ENCODE data around the gene AGXT.
A peak's percentile ranks its signal among the peaks of the same experiment; 100 is the strongest.

Gene AGXT

DNA sequence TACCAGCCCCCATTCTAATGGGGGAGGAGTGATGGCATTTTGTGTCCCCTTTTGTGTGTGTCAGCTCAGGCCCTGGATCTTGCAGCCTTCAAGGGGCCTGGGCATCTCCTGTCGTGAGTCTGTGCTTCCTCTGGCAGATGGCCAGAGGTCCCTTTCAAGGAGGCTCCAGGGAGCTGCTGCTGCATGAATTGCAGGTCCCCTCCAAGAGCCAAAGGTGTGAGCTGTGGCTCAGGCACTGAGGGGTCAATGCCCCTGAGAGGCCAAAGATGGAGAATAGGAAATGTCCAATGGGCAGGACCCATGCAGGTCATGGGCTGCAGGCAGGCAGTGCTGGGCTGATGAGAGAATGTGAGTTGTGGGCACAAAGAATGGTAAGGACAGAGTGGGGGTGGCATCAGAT, 16.9 kb downstream of the AGXT start:
- no peak for DNase-seq (ENCODE audit: low read depth in 2 of 2)

DNA sequence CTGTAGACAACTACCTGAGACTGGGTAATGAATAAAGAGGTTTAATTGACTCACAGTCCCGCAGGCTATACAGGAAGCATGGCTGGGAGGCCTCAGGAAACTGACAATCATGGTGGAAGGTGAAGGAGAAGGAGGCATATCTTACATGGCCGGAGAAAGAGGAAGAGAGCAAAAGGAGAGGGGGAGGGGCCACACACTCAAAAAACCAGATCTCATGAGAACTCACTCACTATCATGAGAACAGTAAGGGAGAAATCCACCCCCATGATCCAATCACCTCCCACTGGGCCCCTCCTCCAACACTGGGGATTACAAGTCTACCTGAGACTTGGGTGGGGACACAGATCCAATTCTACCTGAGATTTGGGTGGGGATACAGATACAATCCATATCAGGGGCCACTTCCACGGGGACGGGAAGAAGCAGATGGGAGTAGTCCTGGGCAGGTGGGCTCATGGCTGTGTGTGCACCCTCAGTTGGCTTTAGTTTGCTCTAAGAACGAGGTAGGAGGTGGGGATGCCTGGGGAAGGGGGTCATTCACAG, 17.5 kb downstream of the AGXT start:
- no peak for DNase-seq (ENCODE audit: low read depth in 2 of 2)

DNA sequence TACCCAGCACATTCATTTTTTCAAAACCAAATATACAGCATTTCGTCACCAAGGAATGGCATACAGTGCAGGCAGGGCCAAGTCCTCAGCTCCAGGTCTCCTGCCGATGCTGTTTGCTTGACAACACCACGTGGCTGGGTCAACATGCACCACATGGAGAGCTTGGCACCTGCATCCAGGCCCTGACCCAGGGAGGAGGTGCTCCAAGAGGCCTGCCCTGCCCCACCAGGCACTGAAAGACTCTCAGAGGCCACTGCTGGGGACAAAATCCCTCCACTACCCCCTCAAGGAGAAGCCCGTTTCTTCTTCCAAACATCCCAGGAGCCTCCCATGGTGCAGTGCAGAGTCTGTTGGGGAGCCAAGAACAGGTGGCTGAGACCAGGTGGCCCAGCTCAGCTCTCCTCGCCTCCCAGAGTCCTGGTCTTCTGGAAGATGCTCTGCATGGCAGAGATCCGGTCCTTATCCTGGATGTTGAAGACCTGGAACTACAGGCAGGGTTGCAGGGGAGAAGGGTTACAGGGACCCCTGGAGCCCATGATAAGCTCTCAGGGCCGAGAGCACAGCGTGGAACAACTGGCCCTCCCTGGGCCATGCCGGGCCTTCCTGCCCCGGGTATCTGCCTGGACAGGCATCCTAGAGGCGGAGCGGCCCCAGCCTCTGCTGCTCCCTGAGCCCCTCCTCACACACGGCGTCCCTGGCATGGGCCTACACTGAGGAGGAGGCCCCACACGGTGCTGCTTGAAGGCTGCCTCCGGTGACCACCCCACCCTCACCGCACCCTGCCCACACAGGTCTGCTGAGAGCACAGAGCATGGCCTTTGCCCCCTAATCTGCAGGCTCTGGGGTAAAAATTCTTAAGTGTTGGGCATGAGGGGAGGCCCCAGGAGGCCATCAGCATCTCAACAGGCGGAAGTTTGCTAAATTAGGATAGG, 18.3 kb downstream of the AGXT start:
- DNase-seq (ENCODE audit: low read depth in 2 of 2) = no peak

DNA sequence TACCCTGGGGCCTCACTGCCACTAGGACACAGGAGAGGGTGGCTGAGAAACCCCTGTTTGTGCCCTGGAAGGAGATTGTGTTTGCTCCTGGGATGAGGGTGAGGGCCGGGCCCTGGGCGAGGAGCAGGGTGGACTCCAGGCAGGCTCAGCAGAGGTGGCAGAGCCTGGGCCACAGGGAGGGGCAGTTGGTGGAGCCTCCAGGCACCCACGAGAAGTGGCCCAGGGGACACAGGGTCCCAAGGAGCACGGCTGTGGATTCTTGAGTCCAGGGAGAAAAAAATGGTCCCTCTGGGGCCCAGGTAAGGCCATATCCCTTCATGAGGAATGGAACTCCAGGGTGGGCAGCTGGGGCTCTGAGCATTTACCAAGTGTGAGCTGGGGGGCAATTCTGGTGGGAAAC, 19.0 kb downstream of the AGXT start:
- no peak for DNase-seq (ENCODE audit: low read depth in 2 of 2)

DNA sequence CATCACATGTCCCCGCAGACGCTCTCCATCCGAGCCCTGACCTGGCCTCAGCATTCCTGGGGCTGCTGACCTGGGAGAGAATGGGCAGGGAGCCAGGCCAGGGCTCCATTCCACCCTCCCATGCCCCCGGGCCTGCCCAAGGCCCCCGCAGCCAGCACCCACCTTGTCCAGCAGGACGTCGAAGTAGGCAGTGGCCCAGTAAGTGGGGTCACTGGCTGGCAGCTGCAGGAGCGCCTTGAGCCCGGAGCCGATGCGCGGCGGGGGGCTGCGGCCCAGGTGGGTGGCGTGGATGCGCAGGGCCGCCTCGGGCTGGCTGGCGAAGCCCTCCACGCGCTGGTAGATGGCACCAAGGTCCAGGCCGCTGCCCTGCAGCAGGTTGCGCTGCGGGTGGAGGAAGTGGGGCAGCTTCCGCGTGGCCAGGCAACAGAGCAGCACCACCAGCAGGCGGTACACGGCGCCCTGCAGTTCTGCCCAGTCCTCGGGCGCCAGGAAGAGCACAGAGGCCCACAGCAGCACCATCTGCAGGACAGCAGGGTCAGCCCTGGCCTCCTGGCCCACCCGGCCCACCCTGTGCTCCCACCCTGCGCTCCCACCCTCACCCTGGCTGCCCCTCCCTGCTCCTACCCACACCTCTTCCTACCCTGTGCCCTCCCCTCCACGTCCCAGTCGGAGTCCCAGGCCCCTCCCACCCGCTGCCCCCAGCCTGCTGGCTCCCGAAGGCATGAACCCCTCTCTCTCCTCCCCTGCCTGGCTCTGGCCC, 19.7 kb downstream of the AGXT start:
- DNase-seq (ENCODE audit: low read depth in 2 of 2) = no peak

DNA sequence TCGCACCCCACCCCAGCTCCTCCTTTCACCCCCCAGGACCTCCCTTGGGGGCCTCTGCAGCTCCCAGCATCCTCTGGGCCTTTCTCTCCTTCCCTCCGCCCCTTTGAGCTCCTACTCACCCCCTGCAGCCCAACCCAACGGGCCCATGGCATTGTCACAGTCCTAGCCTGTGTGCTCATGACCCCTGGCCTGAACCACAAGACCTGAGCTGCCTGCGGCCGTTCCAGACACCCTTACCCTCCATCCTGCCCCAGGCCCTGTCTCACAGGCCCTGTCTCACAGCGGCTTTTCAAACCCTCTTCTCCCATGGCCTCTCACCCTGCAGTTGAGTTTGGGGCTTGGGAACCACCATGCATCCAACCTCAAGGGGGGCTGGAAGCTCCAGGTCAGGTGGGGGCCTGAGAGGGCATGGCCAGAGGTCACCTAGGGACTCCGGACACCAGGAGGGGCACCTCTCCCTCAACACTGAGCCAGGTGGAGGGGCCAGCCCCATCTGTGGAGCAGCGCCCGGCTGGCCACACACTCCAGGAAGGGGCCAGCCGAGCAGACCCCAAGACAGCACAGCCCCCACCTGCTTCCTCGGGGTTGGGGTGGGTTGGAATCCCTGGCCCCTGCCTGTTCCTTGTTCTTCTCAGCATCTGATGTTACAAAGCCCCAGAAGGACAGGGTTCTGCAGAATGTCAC, 20.4 kb downstream of the AGXT start:
- no peak for DNase-seq (ENCODE audit: low read depth in 2 of 2)

DNA sequence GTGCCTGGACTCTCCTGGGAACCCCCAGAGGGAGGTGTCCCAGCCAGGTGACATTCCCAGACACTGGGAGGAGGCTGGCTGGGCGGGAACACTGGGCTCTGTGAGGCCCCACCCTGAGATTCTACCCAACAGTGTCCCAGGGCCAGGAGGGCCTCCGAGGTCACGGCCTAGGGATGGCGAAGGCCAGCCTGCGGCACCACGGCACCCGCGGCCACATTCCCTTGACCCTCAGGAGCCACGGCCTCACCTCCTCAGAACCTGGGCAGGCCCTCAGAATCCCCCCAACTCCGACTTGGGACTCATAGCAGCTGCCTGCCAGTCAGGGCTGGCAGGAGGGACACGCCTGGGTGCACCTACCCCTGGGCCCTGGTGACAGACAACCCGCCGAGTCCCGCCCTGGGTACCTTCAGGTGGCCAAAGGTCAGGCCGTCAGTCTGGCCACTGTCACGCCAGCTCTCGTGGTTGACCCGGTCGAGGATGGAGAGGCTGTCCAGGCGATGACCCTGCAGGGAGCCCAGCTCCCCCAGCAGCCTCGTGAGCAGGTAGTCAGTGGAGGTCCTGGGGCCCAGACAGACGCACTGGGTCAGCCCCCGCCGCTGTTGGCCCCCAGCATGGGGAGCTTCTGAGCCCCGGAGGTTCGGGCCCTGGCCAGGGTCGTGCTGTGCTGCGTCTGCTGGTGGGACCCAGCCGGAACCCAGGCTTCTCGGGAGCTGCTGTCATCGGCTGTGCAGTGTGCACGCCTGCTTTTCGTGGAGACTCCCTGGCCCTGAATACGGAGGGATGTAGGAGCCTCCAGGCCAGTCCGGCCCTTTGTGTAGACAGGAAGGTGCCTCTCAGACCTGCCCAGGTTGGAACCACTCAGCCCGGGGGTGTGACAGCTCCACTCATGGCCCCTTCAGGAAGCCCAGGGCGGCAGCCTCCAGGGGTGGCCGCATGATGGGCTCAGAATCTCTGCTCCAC, 21.3 kb downstream of the AGXT start:
- no peak for DNase-seq (ENCODE audit: low read depth in 2 of 2)

DNA sequence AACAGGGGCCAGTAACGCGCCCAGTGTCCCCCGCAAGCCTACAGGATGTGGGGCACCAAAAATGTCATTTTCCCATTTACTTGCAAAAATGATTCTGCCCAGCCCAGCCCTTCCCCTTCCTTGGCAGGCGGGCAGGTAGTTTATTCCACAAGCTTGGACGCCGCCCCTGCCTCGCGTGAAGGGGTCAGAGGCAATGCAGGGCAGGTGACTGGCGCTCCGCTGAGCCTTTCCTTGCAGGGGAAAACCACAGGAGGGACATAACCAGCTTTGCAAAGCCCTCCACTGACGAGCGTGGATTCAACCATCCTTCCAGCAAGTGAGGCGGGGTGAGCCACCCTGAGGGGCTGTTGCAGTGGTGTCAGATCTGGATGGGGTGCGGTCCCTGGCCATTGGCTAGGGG, 22.1 kb downstream of the AGXT start:
- no peak for DNase-seq (ENCODE audit: low read depth in 2 of 2)

DNA sequence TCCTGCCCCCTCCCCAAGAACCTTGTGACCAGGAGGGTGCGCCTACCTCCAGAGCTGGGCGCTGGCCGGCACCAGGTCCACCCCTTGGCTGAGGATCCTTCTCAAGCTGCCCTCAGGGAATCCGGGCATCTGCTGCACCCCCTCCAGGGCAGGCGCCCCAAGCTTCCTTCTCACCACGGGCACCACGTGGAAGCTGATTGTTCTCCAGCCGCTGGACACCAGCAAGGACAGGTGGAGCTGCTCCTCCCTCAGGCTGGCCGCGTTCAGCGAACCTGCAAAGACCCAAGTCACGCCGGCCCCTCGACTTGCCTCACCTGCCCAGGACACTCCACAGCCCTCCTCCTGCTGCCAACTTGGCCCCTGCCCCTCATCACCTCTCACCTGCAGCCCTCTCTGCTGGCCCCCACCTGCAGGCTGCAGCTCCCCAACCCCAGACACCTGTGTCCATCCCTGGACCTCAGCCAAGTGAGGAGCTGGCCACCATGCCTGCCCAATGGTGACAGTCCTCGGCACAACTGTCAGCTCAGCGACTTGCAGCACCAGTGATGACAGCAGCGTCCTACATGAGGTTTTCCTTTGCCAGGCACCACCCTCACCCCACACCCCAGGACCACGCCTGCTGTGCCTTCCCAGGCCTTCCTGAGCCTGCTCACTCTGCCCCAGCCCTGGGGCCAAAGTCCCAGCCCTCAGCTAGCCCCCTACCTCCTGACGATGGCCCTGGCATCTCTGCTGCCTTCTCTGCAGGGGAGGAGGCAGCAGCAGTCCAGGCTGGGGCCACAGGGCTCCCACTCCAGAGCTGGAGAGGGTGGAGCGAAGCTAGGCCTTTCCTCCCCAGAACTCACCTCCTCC, 23.1 kb downstream of the AGXT start:
- no peak for DNase-seq (ENCODE audit: low read depth in 2 of 2)

DNA sequence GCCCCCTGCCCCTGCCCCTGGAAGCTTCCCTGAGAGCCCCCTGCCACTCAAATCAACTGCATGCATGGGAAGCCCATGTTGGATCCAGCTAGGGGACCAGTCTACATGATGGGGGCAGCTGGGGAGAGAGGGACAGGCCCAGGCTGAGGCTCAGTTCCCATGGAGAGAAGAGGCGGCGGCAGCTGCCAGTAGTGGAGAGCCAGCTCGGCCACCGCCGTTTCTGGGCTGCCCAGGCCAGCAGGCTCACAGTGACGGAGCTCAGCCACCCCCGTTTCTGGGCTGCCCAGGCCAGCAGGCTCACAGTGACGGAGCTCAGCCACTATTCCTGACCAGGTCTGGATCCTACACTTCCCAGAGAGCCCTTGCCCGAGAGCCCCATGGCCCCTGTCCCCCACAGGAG, 23.7 kb downstream of the AGXT start:
- no peak for DNase-seq (ENCODE audit: low read depth in 2 of 2)

DNA sequence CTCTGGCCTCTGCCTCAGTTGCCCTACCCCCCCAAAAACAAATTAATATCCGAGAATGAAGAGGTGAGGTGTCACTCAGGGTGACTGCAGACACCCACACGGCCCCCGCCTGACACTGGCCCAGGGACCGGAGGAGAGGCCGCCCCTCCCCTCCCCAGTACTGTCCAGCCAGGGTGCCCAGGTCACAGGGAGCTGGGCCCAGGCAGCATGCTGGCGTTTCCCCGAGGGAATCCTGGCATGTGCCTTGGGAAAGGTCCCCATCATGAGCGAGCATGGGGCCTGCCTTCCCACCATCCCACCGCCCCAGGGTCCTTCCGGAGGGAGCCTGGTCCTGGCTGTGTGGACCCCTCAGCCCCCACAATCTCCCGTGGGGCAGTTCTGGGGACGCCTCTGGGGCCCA, 24.3 kb downstream of the AGXT start:
- DNase-seq (ENCODE audit: low read depth in 2 of 2) = no peak

DNA sequence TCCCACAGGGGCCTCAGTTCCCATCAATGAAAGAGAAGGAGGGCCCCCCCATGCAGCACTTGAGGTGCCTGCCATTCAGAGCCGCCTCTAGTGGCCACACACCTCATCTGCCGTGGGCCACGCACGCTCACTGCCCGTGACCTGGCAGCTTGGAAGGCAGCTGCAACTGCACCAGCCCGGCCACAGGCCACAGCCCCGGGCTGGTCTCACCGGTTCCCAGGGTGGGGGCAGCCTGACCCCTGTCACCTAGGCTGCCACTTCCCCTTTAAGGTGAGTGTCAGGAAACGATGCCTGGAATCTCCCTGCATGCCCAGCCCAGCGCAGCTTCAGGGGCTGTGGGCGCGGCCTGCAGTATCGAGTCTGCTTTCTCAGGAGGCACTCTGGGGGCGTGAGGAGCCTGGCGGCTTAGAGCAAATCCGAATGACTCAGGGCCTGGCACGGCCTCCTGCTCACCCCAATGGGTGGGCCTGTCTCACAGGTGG, 24.8 kb downstream of the AGXT start:
- peak; percentile 42 to 59 for DNase-seq (ENCODE audit: low read depth in 2 of 2)

DNA sequence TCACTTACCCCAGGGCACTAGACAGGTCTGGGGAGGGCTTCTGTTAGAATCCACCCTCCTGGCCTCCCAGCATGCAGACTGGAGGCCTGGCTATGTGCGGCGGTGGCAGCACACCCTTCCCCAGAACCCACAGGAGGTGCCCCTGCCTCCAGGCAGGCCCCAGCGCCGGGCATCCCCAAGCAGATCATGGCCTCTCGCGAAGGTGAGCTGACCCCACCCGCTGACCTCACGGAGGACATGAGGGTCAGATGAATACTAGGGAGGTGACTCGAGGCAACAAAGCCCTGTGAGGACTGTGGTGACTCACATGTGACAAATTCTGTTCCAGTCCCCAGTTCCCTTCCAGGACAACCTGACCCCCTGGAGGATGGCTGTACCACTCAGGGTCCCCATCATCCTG, 25.4 kb downstream of the AGXT start:
- DNase-seq (ENCODE audit: low read depth in 2 of 2) = no peak

DNA sequence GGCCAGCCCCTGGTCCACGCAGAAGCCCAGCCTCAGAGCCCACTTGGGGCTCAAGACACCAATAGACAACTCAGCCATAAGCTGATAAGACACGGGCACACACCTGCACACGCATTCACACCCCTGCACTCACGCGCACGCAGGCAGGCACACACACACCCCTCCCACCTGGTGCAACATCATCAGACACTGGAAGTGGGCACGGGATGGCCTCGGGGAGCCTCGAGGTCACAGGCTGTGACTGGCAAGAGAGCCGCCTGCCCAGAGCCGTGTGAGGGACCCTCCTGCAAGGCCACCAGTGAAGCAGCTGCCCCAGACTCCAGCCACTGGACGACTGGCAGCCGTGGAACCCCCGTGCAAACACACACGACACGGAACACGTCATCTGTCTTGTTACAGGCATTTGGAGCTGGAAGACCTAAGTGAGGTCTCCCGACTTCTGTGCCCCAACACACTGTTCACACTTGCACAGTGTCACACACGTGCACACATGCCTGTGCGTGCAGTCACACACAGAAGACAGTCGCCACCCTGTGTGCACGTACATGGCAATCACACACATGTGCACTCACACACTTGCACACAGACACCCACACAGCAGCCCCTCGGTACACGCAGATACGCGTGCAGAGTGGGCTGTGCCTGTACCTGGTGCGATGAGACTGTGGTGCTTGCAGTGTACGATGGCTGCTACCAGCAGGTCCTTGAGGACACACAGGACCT, 26.4 kb downstream of the AGXT start:
- no peak for DNase-seq (ENCODE audit: low read depth in 2 of 2)

DNA sequence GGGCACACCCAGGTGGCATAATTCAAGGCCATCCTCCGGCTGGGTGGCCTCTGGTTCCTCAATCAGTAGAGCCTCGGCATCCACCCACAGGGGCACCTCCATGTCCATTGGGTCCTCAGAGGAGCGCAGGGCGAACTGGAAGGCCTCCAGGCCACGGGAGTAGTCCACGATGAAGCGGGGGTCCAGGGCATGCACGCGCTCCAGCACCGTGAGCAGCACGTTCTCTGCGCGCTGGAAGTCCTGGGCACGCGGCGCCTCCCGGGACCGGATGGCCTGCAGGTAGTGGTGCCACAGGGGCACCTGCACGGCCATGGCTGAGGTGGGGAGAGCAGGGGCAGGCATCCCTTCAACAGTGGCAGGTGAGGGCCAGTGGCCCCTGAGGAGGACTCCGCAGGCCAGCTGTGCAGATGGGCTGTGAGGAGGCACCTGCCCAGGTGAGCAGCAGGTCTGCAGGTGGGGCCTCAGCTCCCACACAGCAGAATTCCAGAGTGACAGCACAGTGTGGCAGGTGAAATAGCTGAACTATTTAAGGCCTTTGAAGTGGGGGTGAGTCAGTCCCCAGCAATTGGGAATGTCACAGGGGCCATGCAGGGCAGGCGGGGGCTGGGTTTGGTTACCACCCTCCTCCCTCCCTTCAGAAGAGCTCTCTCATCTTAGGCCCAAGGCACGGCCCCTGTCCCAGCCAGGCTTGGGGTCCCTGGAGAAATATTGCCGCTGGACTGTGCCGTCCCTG, 27.2 kb downstream of the AGXT start, which contains the start of gene MAB21L4:
TSS of gene MAB21L4 (minus strand) at position 501 of the 733 bp plus-strand sequence. CDS start at position 342, 159 bp downstream.
- DNase-seq (ENCODE audit: low read depth in 2 of 2) = no peak

DNA sequence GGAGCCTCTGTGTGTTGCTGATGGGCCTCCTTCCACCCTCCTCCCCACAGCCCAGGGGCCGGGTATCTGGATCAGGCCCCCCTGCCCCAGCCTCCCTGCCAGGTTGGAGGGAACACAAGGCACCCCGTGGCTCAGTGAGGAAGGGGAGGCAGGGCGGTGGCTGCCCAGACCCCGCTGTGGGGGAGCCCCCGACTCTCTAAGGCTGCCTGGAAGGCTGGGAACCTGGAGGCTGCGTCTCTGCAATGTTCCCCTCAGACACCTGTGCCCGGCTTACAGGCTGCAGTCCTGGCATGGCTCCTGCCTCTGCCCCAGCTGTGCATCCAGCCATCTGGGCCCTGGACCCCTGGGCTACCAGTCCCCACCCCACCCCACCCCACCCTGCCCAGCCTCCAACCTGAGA, 27.8 kb downstream of the AGXT start:
- DNase-seq (ENCODE audit: low read depth in 2 of 2) = no peak

DNA sequence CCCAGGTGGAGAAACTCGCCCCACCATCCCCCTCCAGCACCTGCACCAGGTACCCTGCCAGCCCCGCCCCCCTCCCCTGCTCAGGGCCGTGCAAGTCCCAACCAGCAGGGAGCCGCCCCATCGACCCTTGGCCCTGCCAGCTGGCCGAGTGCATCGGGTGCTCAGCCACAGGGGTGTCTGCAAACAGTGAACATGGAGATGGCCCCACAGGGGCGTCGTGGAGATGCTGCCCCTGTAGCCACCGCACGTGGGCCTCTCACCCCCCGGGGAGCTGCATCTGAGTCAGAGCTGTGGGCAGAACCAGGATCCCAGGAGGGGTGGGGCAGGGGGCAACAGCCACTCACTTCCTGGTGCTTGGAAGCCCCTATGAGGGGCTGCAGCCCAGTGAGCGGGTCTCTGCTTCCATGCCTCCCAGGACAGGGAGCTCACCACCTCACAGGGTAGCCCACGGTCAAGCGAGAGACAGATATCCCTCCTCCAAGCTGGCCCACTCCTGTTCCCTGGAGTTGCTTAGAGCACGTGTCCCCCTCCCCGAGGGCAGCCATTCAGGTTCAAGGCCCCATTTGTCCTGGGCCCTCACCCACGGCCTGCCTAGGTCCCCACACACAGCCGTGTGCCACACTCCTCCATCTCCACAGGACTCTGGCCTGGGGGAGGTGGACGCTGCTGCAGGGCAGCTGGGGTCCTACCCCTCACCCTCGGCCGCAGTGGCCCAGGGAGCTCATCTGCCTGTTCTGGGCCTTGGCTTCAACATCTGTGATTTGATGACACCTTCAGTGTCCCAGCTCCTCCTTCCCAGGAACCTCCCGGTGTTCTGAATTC, 28.5 kb downstream of the AGXT start:
- no peak for DNase-seq (ENCODE audit: low read depth in 2 of 2)
